Neural cell (in vitro differentiated cells): Measurements from ENCODE around the gene ZBTB8A. TPM values are rescaled to one million over a fixed set of nuclear protein-coding genes. Genes with fewer than 3 reads are reported as not detected.
"Not testable (repeated sequence)": the region's sequence is repeated elsewhere in the genome, so short reads cannot be mapped to it uniquely, and the experiment has no call there.

ENCODE experiments used
- H2AFZ ChIP-seq: fragments of 200-600, 300-800 bp; sonication (generic), shearing (Covaris generic); 2 replicates; pipeline ENCODE4 v1.6.0; 2014; ENCODE audit warnings: low read depth, mild to moderate bottlenecking, antibody characterized with exemption, low read length, moderate library complexity
- H3F3A ChIP-seq: fragments of 200-600 bp; shearing (Covaris generic); 2 replicates; pipeline ENCODE4 v1.6.1; 2016; ENCODE audit warnings: mild to moderate bottlenecking, moderate library complexity, mixed read lengths, antibody characterized with exemption, low read length; ENCODE audit not compliant: insufficient read depth, poor library complexity, severe bottlenecking
- H3K27ac ChIP-seq: fragments of 200-600, 300-800 bp; sonication (generic), shearing (Covaris generic); 2 replicates; pipeline ENCODE4 v1.5.1; 2014; ENCODE audit warnings: mild to moderate bottlenecking, low read length, moderate library complexity
- H3K27me3 ChIP-seq: fragments of 300-800, 200-600 bp; sonication (generic), shearing (Covaris generic); 2 replicates; pipeline ENCODE4 v1.6.0; 2014; ENCODE audit warnings: mild to moderate bottlenecking, low read depth, low read length, moderate library complexity; ENCODE audit not compliant: insufficient read depth
- H3K36me3 ChIP-seq: fragments of 300-800, 200-600 bp; sonication (generic), shearing (Covaris generic); 2 replicates; pipeline ENCODE4 v1.5.1; 2014; ENCODE audit warnings: mild to moderate bottlenecking, antibody characterized with exemption, low read length, moderate library complexity; ENCODE audit not compliant: insufficient read depth
- H3K4me2 ChIP-seq: fragments of 300-800, 200-600 bp; sonication (generic), shearing (Covaris generic); 2 replicates; pipeline ENCODE4 v1.6.0; 2014; ENCODE audit warnings: mild to moderate bottlenecking, low read length
- H3K4me3 ChIP-seq: fragments of 300-800, 200-600 bp; sonication (generic), shearing (Covaris generic); 2 replicates; pipeline ENCODE4 v1.5.1; 2014; ENCODE audit warnings: mild to moderate bottlenecking, low read length, moderate library complexity
- H3K79me2 ChIP-seq: fragments of 200-600 bp; shearing (Covaris generic); replicated peaks from 2 replicates; pipeline ENCODE4 v1.6.0; 2014; ENCODE audit warnings: mild to moderate bottlenecking, low read length, moderate library complexity; ENCODE audit not compliant: insufficient read depth
- H3K9ac ChIP-seq: fragments of 300-800, 200-600 bp; sonication (generic), shearing (Covaris generic); 2 replicates; pipeline ENCODE4 v1.6.1; 2016; ENCODE audit warnings: mild to moderate bottlenecking, low read length, mixed read lengths
- H3K9me2 ChIP-seq: fragments of 200-600 bp; shearing (Covaris generic); 2 replicates; pipeline ENCODE4 v1.6.1; 2016; ENCODE audit warnings: mild to moderate bottlenecking, low read length, mixed read lengths; ENCODE audit not compliant: insufficient read depth
- H3K9me3 ChIP-seq: fragments of 200-600, 300-800 bp; sonication (generic), shearing (Covaris generic); 2 replicates; pipeline ENCODE4 v1.6.1; 2016; ENCODE audit warnings: mild to moderate bottlenecking, mixed run types, low read length, moderate library complexity, mixed read lengths
- H4K20me1 ChIP-seq: fragments of 200-600 bp; shearing (Covaris generic); 2 replicates; pipeline ENCODE4 v1.6.1; 2016; ENCODE audit warnings: mild to moderate bottlenecking, mixed run types; ENCODE audit not compliant: insufficient read depth
- CTCF ChIP-seq: fragments of 450-650 bp; IDR thresholded peaks from 2 replicates; pipeline ENCODE4 v1.5.1; 2014; ENCODE audit warnings: antibody characterized with exemption, mild to moderate bottlenecking, moderate library complexity; ENCODE audit not compliant: poor library complexity, severe bottlenecking
- EP300 ChIP-seq: fragments of 450-650 bp; conservative IDR thresholded peaks from 2 replicates; pipeline ENCODE4 v1.6.1; 2014; ENCODE audit warnings: antibody characterized with exemption, mild to moderate bottlenecking, moderate library complexity; ENCODE audit not compliant: poor library complexity, severe bottlenecking
- EZH2 ChIP-seq: fragments of 200-600, 300-800 bp; shearing (Covaris generic), sonication (generic); IDR thresholded peaks from 2 replicates; pipeline ENCODE4 v1.6.1; 2014; ENCODE audit warnings: antibody characterized with exemption, low read length, borderline replicate concordance, mild to moderate bottlenecking; ENCODE audit not compliant: insufficient read depth, poor library complexity, severe bottlenecking
- MXI1 ChIP-seq: fragments of 450-650 bp; conservative IDR thresholded peaks from 2 replicates; pipeline ENCODE4 v1.6.1; 2014; ENCODE audit warnings: antibody characterized with exemption, mild to moderate bottlenecking; ENCODE audit not compliant: poor library complexity, severe bottlenecking
- POLR2AphosphoS5 ChIP-seq: IDR thresholded peaks from 2 replicates; pipeline ENCODE4 v1.6.1; 2012
- RAD21 ChIP-seq: fragments of 450-650 bp; conservative IDR thresholded peaks from 2 replicates; pipeline ENCODE4 v1.6.1; 2014; ENCODE audit warnings: antibody characterized with exemption, mild to moderate bottlenecking, moderate library complexity
- REST ChIP-seq: IDR thresholded peaks from 2 replicates; pipeline ENCODE4 v1.6.1; 2012; ENCODE audit warnings: borderline replicate concordance
- SMC3 ChIP-seq: fragments of 450-650 bp; conservative IDR thresholded peaks from 2 replicates; pipeline ENCODE4 v1.6.1; 2014; ENCODE audit warnings: antibody characterized with exemption, mild to moderate bottlenecking, moderate library complexity; ENCODE audit not compliant: poor library complexity
- TAF1 ChIP-seq: IDR thresholded peaks from 2 replicates; pipeline ENCODE4 v1.6.1; 2012; ENCODE audit warnings: low read depth
- polyA plus RNA-seq: library from polyadenylated mRNA; depleted of rRNA; stranded (reverse); fragments of >200 nt; gene quantifications from 2 replicates; pipeline ENCODE4 v1.2.3, GENCODE V29; 2014

ZBTB8A gene
- polyA plus RNA-seq, 1 donor from 2014 or later: 10.1 TPM

- no peaks in the 10 kb centered on the region for H3K27me3 ChIP-seq
- no peaks in the 10 kb centered on the region for H3K36me3 ChIP-seq
- H3K9me3 ChIP-seq: no peaks in the 10 kb centered on the region
- H3F3A ChIP-seq: no peaks in the 10 kb centered on the region
- no peak overlapping the region for H2AFZ ChIP-seq
- no peaks in the 10 kb centered on the region for H3K79me2 ChIP-seq
- TF ChIP-seq CTCF: no peak
- no peak for TF ChIP-seq EP300
- TF ChIP-seq TAF1: no peak
- no peak for TF ChIP-seq MXI1
- no peak for TF ChIP-seq REST
- no peak for TF ChIP-seq SMC3
- TF ChIP-seq POLR2AphosphoS5: no peak
- no peak for TF ChIP-seq EZH2
- TF ChIP-seq RAD21: no peak
- no peak overlapping the region for H3K27ac ChIP-seq
- H3K9me2 ChIP-seq: no peaks in the 10 kb centered on the region
- no peak overlapping the region for H3K9ac ChIP-seq
- no peaks in the 10 kb centered on the region for H4K20me1 ChIP-seq
- H3K4me3 ChIP-seq: no peak overlapping the region
- H3K4me2 ChIP-seq: no peak overlapping the region
These were observed 14.2 kb upstream of the ZBTB8A start for GRCh38 chr1:32525053-32525452.

- Histone ChIP-seq H4K20me1 (no peaks in the 10 kb centered on the region), H3K27ac (no peak overlapping the region), H3F3A (no peaks in the 10 kb centered on the region), H3K4me3 (no peak overlapping the region), H3K36me3 (no peaks in the 10 kb centered on the region), H3K27me3 (no peaks in the 10 kb centered on the region), H3K9me3 (no peaks in the 10 kb centered on the region), H3K4me2 (no peak overlapping the region), H3K9ac (no peak overlapping the region), H3K79me2 (no peaks in the 10 kb centered on the region), H2AFZ (no peak overlapping the region), H3K9me2 (no peaks in the 10 kb centered on the region)
- TF ChIP-seq CTCF (no peak), EP300 (no peak), REST (no peak), EZH2 (no peak), RAD21 (no peak), MXI1 (no peak), SMC3 (no peak), TAF1 (no peak), POLR2AphosphoS5 (no peak)
These were observed 13.4 kb upstream of the ZBTB8A start for GRCh38 chr1:32525661-32526444.

GRCh38 chr1:32528550-32528949 is 10.7 kb upstream of the ZBTB8A start:
- H3F3A ChIP-seq: not testable (repeated sequence)

More at GRCh38 chr1:32528550-32528949, 10.7 kb upstream of the ZBTB8A start:
- not testable (repeated sequence) for H3K27ac ChIP-seq, H3K9me3 ChIP-seq, H3K4me3 ChIP-seq, H3K9ac ChIP-seq, H3K79me2 ChIP-seq, H3K9me2 ChIP-seq, H3K27me3 ChIP-seq, H3K36me3 ChIP-seq, H4K20me1 ChIP-seq, H2AFZ ChIP-seq, H3K4me2 ChIP-seq
